ENCODE results near the gene MLX.

Gene MLX

GRCh38 chr17:42566883-42567573 lies at the start of gene MLX:
TSS of gene MLX (plus strand) at chr17:42567100. CDS start at chr17:42567125, 25 bp downstream.
- peak; percentile 95 for DNase-seq (ENCODE audit: low spot score)

- DNase-seq (ENCODE audit: low spot score) = peak; percentile 74
These were observed 49.4 kb upstream of the MLX start for GRCh38 chr17:42517516-42517915.

GRCh38 chr17:42518046-42518754 lies 48.7 kb upstream of the MLX start:
- no peak for DNase-seq (ENCODE audit: low spot score)

GRCh38 chr17:42518755-42519545 lies 48.0 kb upstream of the MLX start:
- no peak for DNase-seq (ENCODE audit: low spot score)

- DNase-seq (ENCODE audit: low spot score) = no peak
These were observed 47.1 kb upstream of the MLX start for GRCh38 chr17:42519546-42520491.

- no peak for DNase-seq (ENCODE audit: low spot score)
These were observed 46.4 kb upstream of the MLX start for GRCh38 chr17:42520540-42520951.

GRCh38 chr17:42521036-42521435 lies 45.9 kb upstream of the MLX start:
- DNase-seq (ENCODE audit: low spot score) = peak; percentile 35

- no peak for DNase-seq (ENCODE audit: low spot score)
These were observed 45.1 kb upstream of the MLX start for GRCh38 chr17:42521666-42522262.

GRCh38 chr17:42522263-42522790 lies 44.6 kb upstream of the MLX start:
- no peak for DNase-seq (ENCODE audit: low spot score)

- DNase-seq (ENCODE audit: low spot score) = no peak
These were observed 44.1 kb upstream of the MLX start for GRCh38 chr17:42522798-42523278.

- no peak for DNase-seq (ENCODE audit: low spot score)
These were observed 41.7 kb upstream of the MLX start for GRCh38 chr17:42525221-42525620.

GRCh38 chr17:42526031-42526444 lies 40.9 kb upstream of the MLX start:
- DNase-seq (ENCODE audit: low spot score) = no peak

GRCh38 chr17:42527932-42528331 lies 39.0 kb upstream of the MLX start:
- no peak for DNase-seq (ENCODE audit: low spot score)

- DNase-seq (ENCODE audit: low spot score) = no peak
These were observed 37.8 kb upstream of the MLX start for GRCh38 chr17:42529061-42529460.

GRCh38 chr17:42530952-42531454 lies 35.9 kb upstream of the MLX start:
- DNase-seq (ENCODE audit: low spot score) = no peak

- peak; percentile 30 for DNase-seq (ENCODE audit: low spot score)
These were observed 35.2 kb upstream of the MLX start for GRCh38 chr17:42531455-42532354.

- DNase-seq (ENCODE audit: low spot score) = no peak
These were observed 31.5 kb upstream of the MLX start for GRCh38 chr17:42535155-42536047.

GRCh38 chr17:42536048-42536371 lies 30.9 kb upstream of the MLX start, which contains the start of gene NAGLU:
TSS of gene NAGLU (plus strand) at chr17:42536241. CDS start at chr17:42536273, 32 bp downstream.
- peak; percentile 88 for DNase-seq (ENCODE audit: low spot score)

All from activated CD4-positive, alpha-beta T cell treated with anti-CD3 and anti-CD28 coated beads, Interleukin-2, Interleukin-4, amounts not matched to agents 100 ng/mL and 50 ng/mL, durations not matched to agents 16 hours and 8 hours (primary cell).